Hepatocyte (in vitro differentiated cells): Measurements from ENCODE around the gene EXOC3L4. TPM values are rescaled to one million over a fixed set of nuclear protein-coding genes. Genes with fewer than 3 reads are reported as not detected.

Experiments
- DNase-seq: peaks from one replicate; pipeline ENCODE4 v3.0.0-alpha.2; 2016; ENCODE audit warnings: low spot score
- H2AFZ ChIP-seq: fragments of 200-600 bp; sonication (generic); 2 replicates; pipeline ENCODE4 v1.6.0; 2016; ENCODE audit warnings: antibody characterized with exemption, mild to moderate bottlenecking
- H3K27ac ChIP-seq: fragments of 200-600 bp; sonication (generic); 2 replicates; pipeline ENCODE4 v1.5.1; 2016; ENCODE audit warnings: mild to moderate bottlenecking
- H3K27me3 ChIP-seq: fragments of 200-600 bp; sonication (generic); 2 replicates; pipeline ENCODE4 v1.6.1; 2016
- H3K36me3 ChIP-seq: fragments of 200-600 bp; sonication (generic); replicated peaks from 2 replicates; pipeline ENCODE4 v1.5.1; 2016; ENCODE audit warnings: low read depth; ENCODE audit not compliant: insufficient read depth
- H3K4me1 ChIP-seq: fragments of 200-600 bp; sonication (generic); 2 replicates; pipeline ENCODE4 v1.5.1; 2016; ENCODE audit warnings: mild to moderate bottlenecking, moderate library complexity; ENCODE audit not compliant: insufficient read depth
- H3K4me2 ChIP-seq: fragments of 200-600 bp; sonication (generic); 2 replicates; pipeline ENCODE4 v1.6.0; 2016
- H3K4me3 ChIP-seq: fragments of 200-600 bp; sonication (generic); 2 replicates; pipeline ENCODE4 v1.5.1; 2016; ENCODE audit warnings: mild to moderate bottlenecking
- H3K79me2 ChIP-seq: fragments of 200-600 bp; sonication (generic); 2 replicates; pipeline ENCODE4 v1.6.0; 2017; ENCODE audit warnings: mild to moderate bottlenecking
- H3K9me2 ChIP-seq: fragments of 200-600 bp; sonication (generic); replicated peaks from 2 replicates; pipeline ENCODE4 v1.6.0; 2017; ENCODE audit warnings: mild to moderate bottlenecking; ENCODE audit not compliant: insufficient read depth
- H3K9me3 ChIP-seq: fragments of 200-600 bp; sonication (generic); 2 replicates; pipeline ENCODE4 v1.5.1; 2016; ENCODE audit warnings: low read depth, mild to moderate bottlenecking
- H4K20me1 ChIP-seq: fragments of 200-600 bp; sonication (generic); 2 replicates; pipeline ENCODE4 v1.6.0; 2016; ENCODE audit warnings: mild to moderate bottlenecking; ENCODE audit not compliant: insufficient read depth, poor library complexity, severe bottlenecking
- CTCF ChIP-seq: fragments of 200-600 bp; sonication (generic); IDR thresholded peaks from 2 replicates; pipeline ENCODE4 v1.5.1; 2016; ENCODE audit warnings: antibody characterized with exemption, mild to moderate bottlenecking; ENCODE audit not compliant: poor library complexity
- EZH2 ChIP-seq: fragments of 200-600 bp; sonication (generic); IDR thresholded peaks from 2 replicates; pipeline ENCODE4 v1.6.1; 2016; ENCODE audit warnings: antibody characterized with exemption, mild to moderate bottlenecking, borderline replicate concordance
- EZH2phosphoT487 ChIP-seq: fragments of 200-600 bp; sonication (generic); IDR thresholded peaks from one replicate; pipeline ENCODE4 v1.6.1; 2018; ENCODE audit warnings: antibody characterized with exemption, mild to moderate bottlenecking, low read depth, moderate library complexity; ENCODE audit not compliant: unreplicated experiment, severe bottlenecking
- whole genome bisulfite sequencing: methylation state at CpG from one replicate; pipeline ENCODE4 v1.1.6; 2016; ENCODE audit warnings: low lambda C conversion rate; ENCODE audit errors: missing lambda C conversion rate; 5-methylcytosine and 5-hydroxymethylcytosine counted together
- polyA plus RNA-seq: library from polyadenylated mRNA; unstranded; fragments of >200 nt; fragmentation: Nextera tagmentation; extraction: Ambion mirVana; gene quantifications from 2 replicates; pipeline ENCODE4 v1.2.1, GENCODE V29; 2016
- total RNA-seq: library from RNA; depleted of rRNA; stranded (reverse); fragments of >200 nt; gene quantifications from 2 replicates; pipeline ENCODE4 v1.2.3, GENCODE V29; 2014

The EXOC3L4 gene
- total and polyA plus RNA-seq, 2 experiments from 2014 or later, result 35.3 to 40.3 TPM

GRCh38 chr14:103134919-103135318 is 40.4 kb downstream of the EXOC3L4 start:
- Histone ChIP-seq H4K20me1 (no peaks in the 10 kb centered on the region), H3K27me3 (no peaks in the 10 kb centered on the region), H3K4me1 (peaks cover 56% of the 10 kb centered on the region), H3K36me3 (no peaks in the 10 kb centered on the region), H3K27ac (no peak overlapping the region), H3K79me2 (no peaks in the 10 kb centered on the region), H3K4me2 (no peak overlapping the region), H2AFZ (no peak overlapping the region), H3K4me3 (no peak overlapping the region), H3K9me3 (no peaks in the 10 kb centered on the region), H3K9me2 (no peaks in the 10 kb centered on the region)
- 95% methylated on average over 14 of the region's 14 CpGs for WGBS
- TF ChIP-seq CTCF (no peak), EZH2phosphoT487 (no peak), EZH2 (no peak)
- no peak for DNase-seq

GRCh38 chr14:103135333-103136260 is 41.1 kb downstream of the EXOC3L4 start:
- H4K20me1 ChIP-seq, result no peaks in the 10 kb centered on the region
- H3K9me3 ChIP-seq, result no peaks in the 10 kb centered on the region
- no peak overlapping the region for H3K4me2 ChIP-seq
- DNase-seq, result no peak
- H2AFZ ChIP-seq, result no peak overlapping the region
- H3K36me3 ChIP-seq, result no peaks in the 10 kb centered on the region
- TF ChIP-seq EZH2phosphoT487, result no peak
- no peak for TF ChIP-seq EZH2
- no peak for TF ChIP-seq CTCF
- H3K27ac ChIP-seq, result peak overlapping the region; percentile 87
- no peak overlapping the region for H3K4me3 ChIP-seq
- H3K27me3 ChIP-seq, result no peaks in the 10 kb centered on the region
- no peaks in the 10 kb centered on the region for H3K79me2 ChIP-seq
- H3K9me2 ChIP-seq, result no peaks in the 10 kb centered on the region
- H3K4me1 ChIP-seq, result peaks cover 54% of the 10 kb centered on the region
- 90% methylated on average over 25 of the region's 26 CpGs for WGBS

- Histone ChIP-seq H3K36me3 (no peaks in the 10 kb centered on the region), H3K4me1 (peaks cover 46% of the 10 kb centered on the region), H2AFZ (no peak overlapping the region), H3K9me2 (no peaks in the 10 kb centered on the region), H4K20me1 (no peaks in the 10 kb centered on the region), H3K79me2 (no peaks in the 10 kb centered on the region), H3K27me3 (no peaks in the 10 kb centered on the region), H3K27ac (peak overlapping the region; percentile 87), H3K4me3 (no peak overlapping the region), H3K4me2 (peak overlapping the region; percentile 28), H3K9me3 (no peaks in the 10 kb centered on the region)
- 56% methylated on average over 20 of the region's 20 CpGs for WGBS
- peak; percentile 85 for DNase-seq
- TF ChIP-seq CTCF (no peak), EZH2phosphoT487 (no peak), EZH2 (no peak)
These were observed 42.1 kb downstream of the EXOC3L4 start for GRCh38 chr14:103136388-103137271.
